ENCODE data around the gene DENND2A.

DENND2A gene

GRCh38 chr7:140640727-140641523 lies at the start of gene DENND2A:
DENND2A (minus strand) TSS chr7:140640813; CDS start chr7:140602397, 38,416 bp downstream.
- POLR2A ChIA-PET (ENCODE audit: low non-redundant PET) = no interaction called here
- H3K27ac ChIP-seq = no peak within 1 kb of the TSS
- CTCF ChIA-PET = interaction anchor here (1.0 to 1.2 kb wide), 2 partner anchors 123 to 124 kb away, joined by 3 to 5 read pairs; no protein-coding TSS in a partner anchor
- TF ChIP-seq CTCF (conservative IDR thresholded peaks at IDR 0.05; ENCODE audit: low read depth) = no peak
- DNase-seq (ENCODE audit: low spot score) = no peak

- CTCF ChIA-PET = interaction anchor here (0.7 kb wide), 1 partner anchor 327 kb away, joined by 3 read pairs; no protein-coding TSS in a partner anchor
- no peak for TF ChIP-seq CTCF (conservative IDR thresholded peaks at IDR 0.05; ENCODE audit: low read depth)
- H3K27ac ChIP-seq = no peak overlapping the region
- no peak for DNase-seq (ENCODE audit: low spot score)
- POLR2A ChIA-PET (ENCODE audit: low non-redundant PET) = no interaction called here
Observed at GRCh38 chr7:140689199-140690152, 48.9 kb upstream of the DENND2A start.

- DNase-seq (ENCODE audit: low spot score) = no peak
- H3K27ac ChIP-seq = no peak overlapping the region
- TF ChIP-seq CTCF (conservative IDR thresholded peaks at IDR 0.05; ENCODE audit: low read depth) = no peak
- CTCF ChIA-PET = no interaction called here
- POLR2A ChIA-PET (ENCODE audit: low non-redundant PET) = no interaction called here
Observed at GRCh38 chr7:140688341-140688740, 47.7 kb upstream of the DENND2A start.

GRCh38 chr7:140686921-140687320 lies 46.3 kb upstream of the DENND2A start:
- no peak for TF ChIP-seq CTCF (conservative IDR thresholded peaks at IDR 0.05; ENCODE audit: low read depth)
- H3K27ac ChIP-seq = no peak overlapping the region
- DNase-seq (ENCODE audit: low spot score) = no peak
- POLR2A ChIA-PET (ENCODE audit: low non-redundant PET) = no interaction called here
- CTCF ChIA-PET = no interaction called here

GRCh38 chr7:140685407-140686087 lies 44.9 kb upstream of the DENND2A start:
- POLR2A ChIA-PET (ENCODE audit: low non-redundant PET) = no interaction called here
- CTCF ChIA-PET = interaction anchor here (0.6 to 0.7 kb wide), 2 partner anchors 12 to 131 kb away, joined by 3 to 8 read pairs; no protein-coding TSS in a partner anchor
- H3K27ac ChIP-seq = no peak overlapping the region

More at GRCh38 chr7:140685407-140686087, 44.9 kb upstream of the DENND2A start:
- no peak for DNase-seq (ENCODE audit: low spot score)
- TF ChIP-seq CTCF (conservative IDR thresholded peaks at IDR 0.05; ENCODE audit: low read depth) = no peak

Data from RWPE1 (cell line).